HEK293 (cell line): Measurements from ENCODE around the gene MYL9.

Experiments
- BCL11A ChIP-seq: fragments of 450-650 bp; formaldehyde crosslinking; IDR thresholded peaks from 2 replicates; pipeline ENCODE4 v1.5.1; 2016; ENCODE audit warnings: low read depth, missing biosample characterization, missing genetic modification characterization
- CTCF ChIP-seq: fragments of 450-650 bp; formaldehyde crosslinking; IDR thresholded peaks from 2 replicates; pipeline ENCODE4 v1.5.1; 2016; ENCODE audit warnings: missing biosample characterization, missing genetic modification characterization
- GFI1B ChIP-seq: fragments of 450-650 bp; formaldehyde crosslinking; IDR thresholded peaks from 2 replicates; pipeline ENCODE4 v1.5.1; 2016; ENCODE audit warnings: missing biosample characterization, missing genetic modification characterization
- GLIS1 ChIP-seq: fragments of 450-650 bp; formaldehyde crosslinking; IDR thresholded peaks from 2 replicates; pipeline ENCODE4 v1.5.1; 2016; ENCODE audit warnings: missing biosample characterization, missing genetic modification characterization
- KLF17 ChIP-seq: fragments of 450-650 bp; formaldehyde crosslinking; IDR thresholded peaks from 2 replicates; pipeline ENCODE4 v1.5.1; 2016; ENCODE audit warnings: missing biosample characterization, missing genetic modification characterization
- PATZ1 ChIP-seq: fragments of 450-650 bp; formaldehyde crosslinking; IDR thresholded peaks from 2 replicates; pipeline ENCODE4 v1.5.1; 2016; ENCODE audit warnings: missing biosample characterization, missing genetic modification characterization
- REST ChIP-seq: fragments of 450-650 bp; formaldehyde crosslinking; IDR thresholded peaks from 2 replicates; pipeline ENCODE4 v1.5.1; 2016; ENCODE audit warnings: missing biosample characterization, missing genetic modification characterization
- TCF7L2 ChIP-seq: IDR thresholded peaks from 2 replicates; pipeline ENCODE4 v1.6.1; 2011; ENCODE audit warnings: low read depth, mild to moderate bottlenecking, inconsistent platforms, low read length, moderate library complexity, borderline replicate concordance
- ZBTB11 ChIP-seq: fragments of 450-650 bp; formaldehyde crosslinking; conservative IDR thresholded peaks from 2 replicates; pipeline ENCODE4 v1.5.1; 2016; ENCODE audit warnings: low read depth, missing biosample characterization, missing genetic modification characterization
- ZBTB44 ChIP-seq: fragments of 450-650 bp; IDR thresholded peaks from 2 replicates; pipeline ENCODE4 v1.5.1; 2018; ENCODE audit warnings: missing biosample characterization, mild to moderate bottlenecking, missing genetic modification characterization
- ZNF140 ChIP-seq: fragments of 450-650 bp; formaldehyde crosslinking; IDR thresholded peaks from 2 replicates; pipeline ENCODE4 v1.5.1; 2016; ENCODE audit warnings: missing biosample characterization, missing genetic modification characterization
- ZNF324 ChIP-seq: fragments of 450-650 bp; formaldehyde crosslinking; IDR thresholded peaks from 2 replicates; pipeline ENCODE4 v1.5.1; 2016; ENCODE audit warnings: missing biosample characterization, missing genetic modification characterization
- ZNF354C ChIP-seq: fragments of 450-650 bp; formaldehyde crosslinking; IDR thresholded peaks from 2 replicates; pipeline ENCODE4 v1.5.1; 2016; ENCODE audit warnings: missing biosample characterization, missing genetic modification characterization, low read depth, borderline replicate concordance
- ZNF449 ChIP-seq: fragments of 450-650 bp; formaldehyde crosslinking; IDR thresholded peaks from 2 replicates; pipeline ENCODE4 v1.5.1; 2017; ENCODE audit warnings: missing biosample characterization, mild to moderate bottlenecking, missing genetic modification characterization, moderate library complexity

GRCh38 chr20:36493051-36493800 lies 48.1 kb upstream of the MYL9 start:
- no peak for TF ChIP-seq REST (tag by site-specific recombination)
- TF ChIP-seq CTCF (tag by site-specific recombination), result 0 out of 2 replicates have a peak, but pooled peaks have one; percentile 41
- TF ChIP-seq ZBTB11 (tag by site-specific recombination), result no peak
- TF ChIP-seq ZNF354C, result no peak
- no peak for TF ChIP-seq GFI1B (tag by site-specific recombination)
- TF ChIP-seq TCF7L2, result no peak
- no peak for TF ChIP-seq ZNF140 (tag by site-specific recombination)
- TF ChIP-seq GLIS1 (tag by site-specific recombination), result no peak
- no peak for TF ChIP-seq ZBTB44
- TF ChIP-seq ZNF449 (tag by site-specific recombination), result no peak
- no peak for TF ChIP-seq BCL11A
- TF ChIP-seq KLF17, result no peak
- TF ChIP-seq PATZ1 (tag by site-specific recombination), result no peak
- TF ChIP-seq ZNF324, result no peak
